Endothelial cell of umbilical vein (primary cell): ENCODE data around the gene ZNF687. TPM values are rescaled to one million over a fixed set of nuclear protein-coding genes. Genes with fewer than 3 reads are reported as not detected.

Source experiments
- BruUV-seq: library from RNA; stranded (reverse); fragments of 400-500 nt; replicated peaks from 2 replicates; lab custom pipeline; 2021; lab: Mats Ljungman, UMichigan
- CTCF ChIA-PET: fragments of 300-600, 350-600 bp; sonication (Branson Sonifier 250); formaldehyde crosslinking; loops from one replicate; lab custom pipeline; 2021; ENCODE audit warnings: antibody characterized with exemption, inconsistent platforms; lab: Charles Lee
- POLR2A ChIA-PET: fragments of 300-600, 350-600 bp; sonication (Branson Sonifier 250); formaldehyde crosslinking; loops from one replicate; lab custom pipeline; 2021; ENCODE audit warnings: antibody characterized with exemption, inconsistent platforms; lab: Charles Lee
- DNase-seq: peaks from one replicate; pipeline ENCODE4 v3.0.0-alpha.2; 2011; ENCODE audit warnings: low read depth, low spot score
- FAIRE-seq: peaks from 2 replicates; lab custom pipeline; 2011; peaks lifted over from hg19 to GRCh38; lab: Jason Lieb, UNC
- H2AFZ ChIP-seq: 2 replicates; pipeline ENCODE4 v1.6.0; 2012; ENCODE audit warnings: low read depth, low read length, control low read depth, inconsistent platforms
- H3K27ac ChIP-seq: 2 replicates; pipeline ENCODE4 v1.5.1; 2011; ENCODE audit warnings: low read depth, mild to moderate bottlenecking, control low read depth, low read length, moderate library complexity; ENCODE audit not compliant: insufficient read depth
- H3K27me3 ChIP-seq, 2 experiments: 2 replicates each; pipeline versions ENCODE4 v1.6.0 to v1.6.1; 2011; ENCODE audit warnings: low read length in 2 of 2, mixed read lengths in 1 of 2; ENCODE audit not compliant: control insufficient read depth in 2 of 2, insufficient read depth in 2 of 2
- H3K36me3 ChIP-seq, 2 experiments: 2 replicates in 1 of 2; 3 replicates in 1 of 2; pipeline ENCODE4 v1.5.1; 2011; ENCODE audit warnings: low read length in 2 of 2, mild to moderate bottlenecking in 1 of 2, moderate library complexity in 1 of 2; ENCODE audit not compliant: control insufficient read depth in 2 of 2, insufficient read depth in 2 of 2; ENCODE audit errors: extremely low read depth in 1 of 2
- H3K4me1 ChIP-seq: 3 replicates; pipeline ENCODE4 v1.5.1; 2011; ENCODE audit warnings: mild to moderate bottlenecking, low read length; ENCODE audit not compliant: control insufficient read depth, insufficient read depth; ENCODE audit errors: extremely low read depth
- H3K4me2 ChIP-seq: 2 replicates; pipeline ENCODE4 v1.6.1; 2011; ENCODE audit warnings: low read length, control low read depth, mixed read lengths; ENCODE audit not compliant: insufficient read depth
- H3K4me3 ChIP-seq, 3 experiments: fragments of 200-600 bp in 1 of 3; sonication (generic), shearing (Covaris generic) in 1 of 3; replicated peaks in 1 of 3; 2 replicates each; pipeline ENCODE4 v1.5.1; 2011 to 2016; ENCODE audit warnings: control low read depth in 3 of 3, low read length in 3 of 3, mild to moderate bottlenecking in 2 of 3, inconsistent platforms in 1 of 3, low read depth in 1 of 3, moderate library complexity in 1 of 3; ENCODE audit not compliant: insufficient read depth in 1 of 3
- H3K79me2 ChIP-seq: 2 replicates; pipeline ENCODE4 v1.6.0; 2012; ENCODE audit warnings: low read length, inconsistent platforms; ENCODE audit not compliant: control insufficient read depth, insufficient read depth
- H3K9ac ChIP-seq: replicated peaks from 2 replicates; pipeline ENCODE3; 2011; ENCODE audit warnings: low read length, control low read depth; ENCODE audit not compliant: insufficient read depth; ENCODE audit errors: extremely low read depth
- H3K9me1 ChIP-seq: replicated peaks from 3 replicates; pipeline ENCODE4 v1.6.0; 2011; ENCODE audit warnings: mild to moderate bottlenecking, low read length; ENCODE audit not compliant: control insufficient read depth, insufficient read depth; ENCODE audit errors: extremely low read depth
- H3K9me3 ChIP-seq: replicated peaks from 2 replicates; pipeline ENCODE4 v1.5.1; 2012; ENCODE audit warnings: low read length, inconsistent platforms; ENCODE audit not compliant: control insufficient read depth, insufficient read depth
- H4K20me1 ChIP-seq: replicated peaks from 2 replicates; pipeline ENCODE3; 2011; ENCODE audit warnings: mild to moderate bottlenecking, low read length; ENCODE audit not compliant: control insufficient read depth, insufficient read depth; ENCODE audit errors: extremely low read depth
- EZH2 ChIP-seq: IDR thresholded peaks from 2 replicates; pipeline ENCODE4 v1.6.1; 2012; ENCODE audit warnings: borderline replicate concordance, low read depth, mild to moderate bottlenecking, moderate library complexity, low read length, inconsistent platforms; ENCODE audit not compliant: severe bottlenecking
- FOS ChIP-seq: IDR thresholded peaks from 2 replicates; pipeline ENCODE4 v1.6.1; 2011; ENCODE audit warnings: mild to moderate bottlenecking, low read length, moderate library complexity, borderline replicate concordance; ENCODE audit not compliant: insufficient read depth
- GATA2 ChIP-seq: IDR thresholded peaks from 2 replicates; pipeline ENCODE4 v1.7.0; 2011; ENCODE audit warnings: low read depth, mild to moderate bottlenecking, moderate library complexity, mixed read lengths, low read length; ENCODE audit not compliant: insufficient read length, insufficient read depth
- JUN ChIP-seq: IDR thresholded peaks from 2 replicates; pipeline ENCODE4 v1.6.1; 2011; ENCODE audit warnings: borderline replicate concordance, low read depth; ENCODE audit not compliant: insufficient read length, insufficient read depth
- MYC ChIP-seq: IDR thresholded peaks from one replicate; pipeline ENCODE4 v1.6.1; 2011; ENCODE audit warnings: mild to moderate bottlenecking, low read depth, low read length
- POLR2A ChIP-seq: IDR thresholded peaks from 2 replicates; pipeline ENCODE4 v1.6.1; 2012; ENCODE audit warnings: low read depth, mild to moderate bottlenecking, control low read depth, low read length
- POLR2AphosphoS5 ChIP-seq: IDR thresholded peaks from 2 replicates; pipeline ENCODE4 v1.6.1; 2012; ENCODE audit warnings: low read depth, mild to moderate bottlenecking, control low read depth, low read length, moderate library complexity; ENCODE audit not compliant: insufficient read depth
- dilution Hi-C: fragments of 300-500 bp; cut with MboI; formaldehyde crosslinking; loops from one replicate; pipeline ENCODE4 v1.15.0; 2019; ENCODE audit warnings: low sequenced_read_pairs; ENCODE audit not compliant: extremely low pct_ligation_motif_present
- intact Hi-C: fragments of 100-400 bp; cut with micrococcal nuclease; formaldehyde crosslinking; loops from one replicate; pipeline ENCODE4 v1.10.0; 2022
- polyA plus RNA-seq, 4 experiments: library from polyadenylated mRNA; depleted of rRNA in 3 of 4; stranded (reverse) in 3 of 4; unstranded in 1 of 4; fragments of >200 nt; gene quantifications; 2 replicates each; pipeline versions ENCODE4 v1.2.1 to v1.2.3, GENCODE V29; 2011 to 2012; ENCODE audit warnings: missing spikeins in 1 of 4
- total RNA-seq: library from RNA; stranded (reverse); gene quantifications from 2 replicates; pipeline ENCODE4 v1.2.3, GENCODE V29; 2021
- TF ChIP-seq, protein P1 (sequence below), 2 donors: IDR thresholded peaks; 1 replicate in 1 of 2; 2 replicates in 1 of 2; pipeline ENCODE4 v1.5.1; 2011; ENCODE audit warnings: low read length in 2 of 2, mild to moderate bottlenecking in 2 of 2, moderate library complexity in 2 of 2, control low read depth in 1 of 2, inconsistent platforms in 1 of 2, low read depth in 1 of 2; ENCODE audit not compliant: insufficient read depth in 1 of 2; ENCODE audit errors: extremely low read depth in 1 of 2
- TF ChIP-seq, protein P2 (sequence below): IDR thresholded peaks from 2 replicates; pipeline ENCODE4 v1.6.1; 2011; ENCODE audit not compliant: insufficient read depth, insufficient read length

ZNF687 gene
- total and polyA plus RNA-seq, 2 donors (not counting 3 experiments of a cell fraction or from before 2014, with no cell fraction given), result 17.9 to 20.1 TPM

DNA sequence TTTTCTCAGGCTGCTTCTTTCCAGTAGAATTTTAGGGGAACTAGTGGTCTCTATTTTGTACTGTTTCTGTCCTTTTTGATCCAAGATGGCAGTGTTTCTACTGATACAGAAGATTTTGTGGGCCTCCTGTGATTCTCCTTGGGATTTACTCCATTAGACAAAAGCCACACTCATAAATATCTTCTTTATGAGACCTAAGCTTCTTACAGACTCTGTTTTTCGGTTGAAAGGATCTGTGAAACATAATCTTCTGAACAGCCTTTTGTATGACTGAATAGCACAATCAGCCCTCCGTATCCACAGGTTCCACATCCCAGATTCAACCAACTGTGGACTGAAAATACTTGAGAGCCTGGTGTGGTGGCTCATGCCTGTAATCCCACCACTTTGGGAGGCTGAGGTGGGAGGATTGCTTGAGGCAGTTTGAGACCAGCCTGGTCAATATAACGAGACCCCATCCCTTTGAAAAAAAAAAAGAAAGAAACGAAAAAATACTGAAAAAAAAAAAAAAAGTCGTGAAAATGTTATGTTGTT, 38.3 kb upstream of the ZNF687 start:
- TF ChIP-seq MYC, result no peak
- no peak overlapping the region for H3K9ac ChIP-seq
- peaks cover 25 to 54% of the 10 kb centered on the region in 2 experiments for H3K36me3 ChIP-seq
- H3K9me1 ChIP-seq, result no peaks in the 10 kb centered on the region
- H3K79me2 ChIP-seq, result no peaks in the 10 kb centered on the region
- H2AFZ ChIP-seq, result no peak overlapping the region
- CTCF ChIA-PET, result interaction anchor here (1.8 to 2.6 kb wide), 2 partner anchors 8 to 144 kb away, joined by 5 to 10 read pairs; no protein-coding TSS in a partner anchor
- no peaks in the 10 kb centered on the region for H3K9me3 ChIP-seq
- intact Hi-C loops (no loop called here), dilution Hi-C loops (no loop called here)
- DNase-seq, result no peak
- H3K27ac ChIP-seq, result no peak overlapping the region
- H3K4me1 ChIP-seq, result no peaks in the 10 kb centered on the region
- H4K20me1 ChIP-seq, result no peaks in the 10 kb centered on the region
- no peak overlapping the region for H3K4me3 ChIP-seq
- POLR2A ChIA-PET, result interaction anchor here (1.2 kb wide), 1 partner anchor 17 kb away, joined by 3 read pairs; no protein-coding TSS in a partner anchor
- BruUV-seq, result no TSS peak
- no peak for FAIRE-seq
- H3K27me3 ChIP-seq, result no peaks in the 10 kb centered on the region
- no peak overlapping the region for H3K4me2 ChIP-seq

DNA sequence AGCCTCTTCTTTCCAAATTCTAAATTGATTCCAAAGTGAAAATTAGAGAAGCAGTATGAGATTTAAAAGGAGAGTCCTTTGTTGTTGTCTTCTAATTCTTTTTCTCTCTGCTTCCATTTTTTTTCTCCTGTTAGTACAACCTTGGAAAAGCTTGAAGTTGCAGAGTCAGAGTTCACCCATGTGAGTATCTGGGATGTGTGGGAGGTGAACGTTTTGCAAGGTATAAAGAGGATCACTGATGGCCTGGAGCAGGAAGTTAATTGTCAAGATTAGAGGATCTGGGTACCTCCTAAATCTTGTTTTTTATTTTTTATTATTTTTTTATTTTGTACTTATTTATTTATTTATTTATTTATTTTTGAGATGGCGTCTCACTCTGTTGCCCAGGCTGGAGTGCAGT, 35.3 kb upstream of the ZNF687 start:
- Histone ChIP-seq H3K4me2 (no peak overlapping the region), H3K4me1 (no peaks in the 10 kb centered on the region), H3K9me3 (no peaks in the 10 kb centered on the region), H3K27me3 (no peaks in the 10 kb centered on the region), H3K4me3 (no peak overlapping the region), H3K27ac (no peak overlapping the region), H4K20me1 (no peaks in the 10 kb centered on the region), H3K36me3 (peaks cover 21 to 42% of the 10 kb centered on the region in 2 experiments), H3K9me1 (no peaks in the 10 kb centered on the region), H3K9ac (no peak overlapping the region), H2AFZ (no peak overlapping the region), H3K79me2 (no peaks in the 10 kb centered on the region)
- DNase-seq, result no peak
- intact Hi-C loops (no loop called here), dilution Hi-C loops (no loop called here)
- TF ChIP-seq GATA2 (no peak), FOS (no peak), MYC (no peak), POLR2AphosphoS5 (no peak), POLR2A (no peak), JUN (no peak), EZH2 (no peak)
- TF ChIP-seq, protein P1, sequence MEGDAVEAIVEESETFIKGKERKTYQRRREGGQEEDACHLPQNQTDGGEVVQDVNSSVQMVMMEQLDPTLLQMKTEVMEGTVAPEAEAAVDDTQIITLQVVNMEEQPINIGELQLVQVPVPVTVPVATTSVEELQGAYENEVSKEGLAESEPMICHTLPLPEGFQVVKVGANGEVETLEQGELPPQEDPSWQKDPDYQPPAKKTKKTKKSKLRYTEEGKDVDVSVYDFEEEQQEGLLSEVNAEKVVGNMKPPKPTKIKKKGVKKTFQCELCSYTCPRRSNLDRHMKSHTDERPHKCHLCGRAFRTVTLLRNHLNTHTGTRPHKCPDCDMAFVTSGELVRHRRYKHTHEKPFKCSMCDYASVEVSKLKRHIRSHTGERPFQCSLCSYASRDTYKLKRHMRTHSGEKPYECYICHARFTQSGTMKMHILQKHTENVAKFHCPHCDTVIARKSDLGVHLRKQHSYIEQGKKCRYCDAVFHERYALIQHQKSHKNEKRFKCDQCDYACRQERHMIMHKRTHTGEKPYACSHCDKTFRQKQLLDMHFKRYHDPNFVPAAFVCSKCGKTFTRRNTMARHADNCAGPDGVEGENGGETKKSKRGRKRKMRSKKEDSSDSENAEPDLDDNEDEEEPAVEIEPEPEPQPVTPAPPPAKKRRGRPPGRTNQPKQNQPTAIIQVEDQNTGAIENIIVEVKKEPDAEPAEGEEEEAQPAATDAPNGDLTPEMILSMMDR (IDR thresholded peaks at IDR 0.05; ENCODE audit: extremely low read depth in 1 of 2, insufficient read depth in 1 of 2, low read depth in 1 of 2, low read length in 2 of 2), result no peak
- TF ChIP-seq, protein P2, sequence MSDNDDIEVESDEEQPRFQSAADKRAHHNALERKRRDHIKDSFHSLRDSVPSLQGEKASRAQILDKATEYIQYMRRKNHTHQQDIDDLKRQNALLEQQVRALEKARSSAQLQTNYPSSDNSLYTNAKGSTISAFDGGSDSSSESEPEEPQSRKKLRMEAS, result no peak
- ChIA-PET POLR2A (no interaction called here), CTCF (interaction anchor here (0.6 to 1.4 kb wide), 5 partner anchors 10 to 147 kb away, joined by 3 to 5 read pairs (median 3); no protein-coding TSS in a partner anchor)
- no TSS peak for BruUV-seq
- no peak for FAIRE-seq
